Posterior vena cava (tissue), 2 donors: ENCODE measurements around the gene CPSF7. TPM values are rescaled to one million over a fixed set of nuclear protein-coding genes. Genes with fewer than 3 reads are reported as not detected.
A peak's percentile ranks its signal among the peaks of the same experiment; 100 is the strongest.
"Not testable (repeated sequence)": the region's sequence is repeated elsewhere in the genome, so short reads cannot be mapped to it uniquely, and the experiment has no call there.

Experiments
- DNase-seq: peaks from one replicate; pipeline ENCODE4 v3.0.0-alpha.2; 2020; ENCODE audit warnings: low spot score
- intact Hi-C, 2 donors: fragments of 100-400 bp; cut with DNase I; formaldehyde crosslinking; loops; one replicate each; pipeline versions ENCODE4 v1.14.1 to v1.14.2; 2022 to 2023
- long read RNA-seq, 2 donors: library from polyadenylated mRNA; unstranded; transcript quantifications; one replicate each; pipeline ENCODE4 v2.0.0, GENCODE V29; 2020 to 2021
- total RNA-seq, 2 donors: library from RNA; stranded (reverse); fragmentation: NEBNext Ultra II Directional; extraction: Animal tissue kit (Norgen Biotek cat#: 25700); gene quantifications; one replicate each; pipeline ENCODE4 v1.2.1, GENCODE V29; 2021
- donor health status: DM: yes; HTN: yes; CAD: no.
- donor health status: DM: yes; HTN: yes; CAD: no.

The CPSF7 gene
- 10 to 100 TPM; 51.5 to 52.0 TPM for total RNA-seq
- long read RNA-seq, donor 1, partial matches to known transcripts = 6 of 7 reads
- long read RNA-seq, donor 1, other reads (novel, unspliced or antisense) = 1 of 7 reads
- long read RNA-seq, donor 2, partial matches to known transcripts = 8 of 17 reads
- long read RNA-seq, donor 2, other reads (novel, unspliced or antisense) = 9 of 17 reads

- intact Hi-C loops = no loop called here
- DNase-seq = peak; percentile 99
Observed at GRCh38 chr11:61429691-61430582, at the start of gene CPSF7, which contains the start of gene SDHAF2. Gene CPSF7, minus strand, starts transcription at chr11:61429975. Its CDS starts 740 bp downstream, at chr11:61429235. Gene SDHAF2, plus strand, starts transcription at chr11:61430124. Its CDS starts 23 bp downstream, at chr11:61430147.

- DNase-seq = peak; percentile 89
- intact Hi-C loops = loop anchor here in 1 of 2 donors (10.0 kb wide), 1 partner anchor 157 kb away; no protein-coding TSS in a partner anchor
Observed at GRCh38 chr11:61477727-61478148, 48.0 kb upstream of the CPSF7 start.

- intact Hi-C loops = loop anchor here in 1 of 2 donors (10.0 kb wide), 1 partner anchor 158 kb away; no protein-coding TSS in a partner anchor
- no peak for DNase-seq
Observed at GRCh38 chr11:61477126-61477525, 47.4 kb upstream of the CPSF7 start.

GRCh38 chr11:61476371-61476770, 46.6 kb upstream of the CPSF7 start:
- intact Hi-C loops = loop anchor here in 1 of 2 donors (10.0 kb wide), 1 partner anchor 158 kb away; no protein-coding TSS in a partner anchor
- DNase-seq = no peak

GRCh38 chr11:61475433-61475832, 45.7 kb upstream of the CPSF7 start:
- DNase-seq = no peak
- intact Hi-C loops = loop anchor here in 1 of 2 donors (10.0 kb wide), 1 partner anchor 159 kb away; no protein-coding TSS in a partner anchor

- no peak for DNase-seq
- intact Hi-C loops = loop anchor here in 1 of 2 donors (10.0 kb wide), 1 partner anchor 161 kb away; no protein-coding TSS in a partner anchor
Observed at GRCh38 chr11:61474013-61474643, 44.4 kb upstream of the CPSF7 start.

GRCh38 chr11:61473370-61474012, 43.7 kb upstream of the CPSF7 start:
- no peak for DNase-seq
- intact Hi-C loops = loop anchor here in 1 of 2 donors (10.0 kb wide), 1 partner anchor 161 kb away; no protein-coding TSS in a partner anchor

- DNase-seq = no peak
- intact Hi-C loops = loop anchor here in 1 of 2 donors (10.0 kb wide), 1 partner anchor 162 kb away; no protein-coding TSS in a partner anchor
Observed at GRCh38 chr11:61472868-61473267, 43.1 kb upstream of the CPSF7 start.

- intact Hi-C loops = loop anchor here in 1 of 2 donors (10.0 kb wide), 1 partner anchor 163 kb away; no protein-coding TSS in a partner anchor
- DNase-seq = peak; percentile 93
Observed at GRCh38 chr11:61472282-61472681, 42.5 kb upstream of the CPSF7 start.

- no peak for DNase-seq
- intact Hi-C loops = no loop called here
Observed at GRCh38 chr11:61468002-61468401, 38.2 kb upstream of the CPSF7 start.

- DNase-seq, intact Hi-C loops: not testable (repeated sequence)
Observed at GRCh38 chr11:61467602-61468001, 37.8 kb upstream of the CPSF7 start.

- intact Hi-C loops = no loop called here
- DNase-seq = no peak
Observed at GRCh38 chr11:61460986-61461385, 31.2 kb upstream of the CPSF7 start.

- intact Hi-C loops = no loop called here
Observed at GRCh38 chr11:61460474-61460881, 30.7 kb upstream of the CPSF7 start.

GRCh38 chr11:61454520-61454919, 24.7 kb upstream of the CPSF7 start:
- intact Hi-C loops = no loop called here
- no peak for DNase-seq

More at GRCh38 chr11:61460474-61460881, 30.7 kb upstream of the CPSF7 start:
- no peak for DNase-seq

- intact Hi-C loops = no loop called here
- peak; percentile 36 for DNase-seq
Observed at GRCh38 chr11:61453695-61454094, 23.9 kb upstream of the CPSF7 start.

- DNase-seq = peak; percentile 53
- intact Hi-C loops = no loop called here
Observed at GRCh38 chr11:61452825-61453224, 23.1 kb upstream of the CPSF7 start.

- intact Hi-C loops = loop anchor here (2.0 to 5.0 kb wide), 2 partner anchors 68 to 69 kb away; no protein-coding TSS in a partner anchor
- no peak for DNase-seq
Observed at GRCh38 chr11:61448552-61448927, 18.8 kb upstream of the CPSF7 start.
